Brain microvascular endothelial cell (primary cell): ENCODE data around the gene ITGB5.

Source experiments
- DNase-seq: peaks from one replicate; pipeline ENCODE4 v3.0.0-alpha.2; 2020
- H3K27ac ChIP-seq: fragments of 250-450 bp; sonication (Bioruptor Pico); 2 replicates; pipeline ENCODE4 v1.5.1; 2020; ENCODE audit warnings: mild to moderate bottlenecking, moderate library complexity
- H3K27me3 ChIP-seq: fragments of 250-450 bp; sonication (Bioruptor Pico); replicated peaks from 2 replicates; pipeline ENCODE4 v1.5.1; 2020; ENCODE audit warnings: mild to moderate bottlenecking
- H3K36me3 ChIP-seq: fragments of 250-450 bp; sonication (Bioruptor Pico); replicated peaks from 2 replicates; pipeline ENCODE4 v1.5.1; 2020; ENCODE audit warnings: mild to moderate bottlenecking
- H3K4me3 ChIP-seq: 2 replicates; pipeline ENCODE4 v1.5.1; 2011; ENCODE audit warnings: low read depth, mild to moderate bottlenecking, control low read depth, low read length, moderate library complexity
- in situ Hi-C: cut with HindIII; loops from 2 replicates; pipeline ENCODE4 v1.10.0; 2017; ENCODE audit warnings: low sequenced_read_pairs, low pct_ligation_motif_present
- TF ChIP-seq, protein P1 (sequence below): IDR thresholded peaks from 2 replicates; pipeline ENCODE4 v1.5.1; 2011; ENCODE audit warnings: low read depth, mild to moderate bottlenecking, moderate library complexity, low read length, control low read depth, inconsistent platforms; ENCODE audit errors: missing control alignments

ITGB5 gene

DNA sequence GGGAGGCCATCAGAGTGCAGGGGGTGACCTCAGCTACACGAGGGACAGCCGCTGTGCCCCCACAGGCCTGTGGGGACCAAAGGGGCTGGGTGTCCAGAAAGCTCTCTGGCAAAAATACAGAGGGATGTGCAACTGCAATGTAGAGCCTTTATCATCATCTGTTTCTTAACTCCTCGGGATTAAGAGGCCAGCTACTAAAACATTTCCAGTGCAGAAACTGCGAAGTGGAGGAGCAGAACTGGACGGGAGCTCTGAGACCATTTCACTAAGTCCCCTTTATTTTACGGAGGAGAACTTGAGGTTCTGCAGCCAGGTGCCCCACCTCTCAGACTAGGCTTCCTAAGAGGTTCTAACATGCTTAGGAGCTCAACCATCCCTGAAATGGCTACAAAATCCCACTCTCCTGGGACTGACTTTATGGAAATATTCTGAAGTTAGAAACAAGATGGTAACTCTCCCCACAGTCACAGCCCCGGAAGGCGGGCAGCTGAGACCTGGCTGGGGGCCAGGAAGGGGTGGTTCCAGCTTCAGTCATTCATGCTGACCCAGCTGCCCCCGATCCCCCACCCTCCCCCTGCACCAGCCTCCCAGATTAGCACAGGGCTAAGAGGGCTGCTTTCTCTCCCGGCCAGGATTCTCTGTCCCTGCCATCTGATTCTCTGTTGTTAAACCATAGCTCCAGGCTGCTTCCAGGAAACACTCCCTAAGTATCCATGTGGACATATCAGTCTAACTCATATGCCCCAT lies 116.7 kb downstream of the ITGB5 start:
- DNase-seq = no peak
- Histone ChIP-seq H3K27ac (no peak overlapping the region), H3K27me3 (no peaks in the 10 kb centered on the region), H3K4me3 (no peak overlapping the region), H3K36me3 (peaks cover 48% of the 10 kb centered on the region)
- TF ChIP-seq, protein P1, sequence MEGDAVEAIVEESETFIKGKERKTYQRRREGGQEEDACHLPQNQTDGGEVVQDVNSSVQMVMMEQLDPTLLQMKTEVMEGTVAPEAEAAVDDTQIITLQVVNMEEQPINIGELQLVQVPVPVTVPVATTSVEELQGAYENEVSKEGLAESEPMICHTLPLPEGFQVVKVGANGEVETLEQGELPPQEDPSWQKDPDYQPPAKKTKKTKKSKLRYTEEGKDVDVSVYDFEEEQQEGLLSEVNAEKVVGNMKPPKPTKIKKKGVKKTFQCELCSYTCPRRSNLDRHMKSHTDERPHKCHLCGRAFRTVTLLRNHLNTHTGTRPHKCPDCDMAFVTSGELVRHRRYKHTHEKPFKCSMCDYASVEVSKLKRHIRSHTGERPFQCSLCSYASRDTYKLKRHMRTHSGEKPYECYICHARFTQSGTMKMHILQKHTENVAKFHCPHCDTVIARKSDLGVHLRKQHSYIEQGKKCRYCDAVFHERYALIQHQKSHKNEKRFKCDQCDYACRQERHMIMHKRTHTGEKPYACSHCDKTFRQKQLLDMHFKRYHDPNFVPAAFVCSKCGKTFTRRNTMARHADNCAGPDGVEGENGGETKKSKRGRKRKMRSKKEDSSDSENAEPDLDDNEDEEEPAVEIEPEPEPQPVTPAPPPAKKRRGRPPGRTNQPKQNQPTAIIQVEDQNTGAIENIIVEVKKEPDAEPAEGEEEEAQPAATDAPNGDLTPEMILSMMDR = no peak
- in situ Hi-C loops = loop anchor here (25.0 kb wide), 1 partner anchor 117 kb away; the partner anchor contains the start of gene ITGB5

DNA sequence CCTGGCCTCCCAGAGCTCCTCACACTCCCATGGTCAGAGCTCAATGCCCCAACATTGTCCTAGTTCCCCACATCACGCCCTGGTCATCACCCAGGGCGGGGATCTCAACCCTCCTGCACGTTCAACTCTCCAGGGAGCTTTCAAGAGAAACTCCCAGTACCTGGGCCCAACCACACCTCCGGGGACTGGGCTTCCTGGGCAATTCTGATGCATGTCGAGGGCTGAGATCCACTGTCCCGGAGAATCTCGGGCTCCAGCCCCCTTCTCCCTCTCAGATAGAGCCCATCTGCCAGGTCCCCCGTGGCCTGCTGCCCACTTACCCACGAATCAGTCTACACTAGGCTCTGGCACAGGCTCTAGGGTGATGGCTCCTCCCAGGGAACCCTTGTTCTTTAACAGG lies 117.7 kb downstream of the ITGB5 start:
- H3K36me3 ChIP-seq = peaks cover 53% of the 10 kb centered on the region
- H3K27me3 ChIP-seq = no peaks in the 10 kb centered on the region
- DNase-seq = no peak
- TF ChIP-seq, protein P1 = no peak
- no peak overlapping the region for H3K27ac ChIP-seq
- no peak overlapping the region for H3K4me3 ChIP-seq
- in situ Hi-C loops = loop anchor here (25.0 kb wide), 1 partner anchor 118 kb away; the partner anchor contains the start of gene ITGB5

GRCh38 chr3:124768812-124769211 lies 118.4 kb downstream of the ITGB5 start:
- Histone ChIP-seq H3K27me3 (no peaks in the 10 kb centered on the region), H3K4me3 (no peak overlapping the region), H3K36me3 (peaks cover 59% of the 10 kb centered on the region), H3K27ac (no peak overlapping the region)
- in situ Hi-C loops = loop anchor here (25.0 kb wide), 1 partner anchor 118 kb away; the partner anchor contains the start of gene ITGB5
- TF ChIP-seq, protein P1 = peak; percentile 55
- DNase-seq = no peak

DNA sequence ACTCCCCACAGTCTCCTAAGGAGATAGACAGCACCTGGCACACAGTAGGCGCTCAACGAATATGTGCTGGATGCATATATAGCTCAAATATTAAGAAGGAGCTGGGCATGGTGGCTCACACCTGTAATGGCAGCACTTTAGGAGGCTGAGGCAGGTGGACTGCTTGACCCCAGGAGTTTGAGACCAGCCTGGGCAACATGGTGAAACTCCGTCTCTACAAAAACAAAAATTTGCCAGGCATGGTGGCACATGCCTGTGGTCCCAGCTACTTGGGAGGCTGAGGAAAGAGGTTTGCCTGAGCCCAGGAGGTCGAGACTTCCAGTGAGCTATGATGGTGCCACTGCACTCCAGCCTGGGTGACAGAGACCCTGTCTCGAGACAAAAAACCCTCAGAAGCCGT lies 119.5 kb downstream of the ITGB5 start:
- Histone ChIP-seq H3K27me3 (no peaks in the 10 kb centered on the region), H3K4me3 (no peak overlapping the region), H3K27ac (no peak overlapping the region), H3K36me3 (peaks cover 59% of the 10 kb centered on the region)
- TF ChIP-seq, protein P1 = no peak
- in situ Hi-C loops = loop anchor here (25.0 kb wide), 1 partner anchor 120 kb away; the partner anchor contains the start of gene ITGB5
- no peak for DNase-seq

GRCh38 chr3:124767264-124767663 lies 119.9 kb downstream of the ITGB5 start:
- Histone ChIP-seq H3K27ac (no peak overlapping the region), H3K4me3 (no peak overlapping the region), H3K36me3 (peaks cover 59% of the 10 kb centered on the region), H3K27me3 (no peaks in the 10 kb centered on the region)
- TF ChIP-seq, protein P1 = no peak
- no peak for DNase-seq
- in situ Hi-C loops = loop anchor here (25.0 kb wide), 1 partner anchor 120 kb away; the partner anchor contains the start of gene ITGB5
